Subcutaneous abdominal adipose tissue (tissue), 5 donors: Measurements from ENCODE around the gene ST8SIA5.

Experiments used
- H3K27ac ChIP-seq: one replicate; pipeline ENCODE4 v1.7.0; 2013; ENCODE audit warnings: low read depth, mild to moderate bottlenecking, inconsistent platforms, low read length, moderate library complexity
- H3K27me3 ChIP-seq, 5 donors: one replicate each; pipeline ENCODE4 v1.7.0; 2013; ENCODE audit warnings: low read length in 5 of 5, inconsistent platforms in 1 of 5; ENCODE audit not compliant: control insufficient read depth in 5 of 5, insufficient read depth in 4 of 5
- H3K36me3 ChIP-seq, 5 donors: one replicate each; pipeline ENCODE4 v1.7.0; 2013; ENCODE audit warnings: low read length in 5 of 5; ENCODE audit not compliant: control insufficient read depth in 5 of 5, insufficient read depth in 5 of 5
- H3K4me1 ChIP-seq, 5 donors: one replicate each; pipeline ENCODE4 v1.7.0; 2013; ENCODE audit warnings: low read length in 5 of 5, mild to moderate bottlenecking in 3 of 5, moderate library complexity in 1 of 5; ENCODE audit not compliant: control insufficient read depth in 5 of 5, insufficient read depth in 5 of 5
- H3K4me3 ChIP-seq, 5 donors: one replicate each; pipeline ENCODE4 v1.7.0; 2013; ENCODE audit warnings: low read length in 5 of 5, low read depth in 1 of 5
- H3K9ac ChIP-seq, 5 donors: one replicate each; pipeline ENCODE4 v1.7.0; 2013; ENCODE audit warnings: low read length in 5 of 5, mild to moderate bottlenecking in 4 of 5, moderate library complexity in 3 of 5
- H3K9me3 ChIP-seq, 5 donors: one replicate each; pipeline ENCODE4 v1.7.0; 2013; ENCODE audit warnings: low read length in 5 of 5; ENCODE audit not compliant: control insufficient read depth in 5 of 5
- donor health status: healthy.
- donor health status: healthy.
- donor health status: healthy.
- donor health status: healthy.
- donor health status: healthy.

Gene ST8SIA5

DNA sequence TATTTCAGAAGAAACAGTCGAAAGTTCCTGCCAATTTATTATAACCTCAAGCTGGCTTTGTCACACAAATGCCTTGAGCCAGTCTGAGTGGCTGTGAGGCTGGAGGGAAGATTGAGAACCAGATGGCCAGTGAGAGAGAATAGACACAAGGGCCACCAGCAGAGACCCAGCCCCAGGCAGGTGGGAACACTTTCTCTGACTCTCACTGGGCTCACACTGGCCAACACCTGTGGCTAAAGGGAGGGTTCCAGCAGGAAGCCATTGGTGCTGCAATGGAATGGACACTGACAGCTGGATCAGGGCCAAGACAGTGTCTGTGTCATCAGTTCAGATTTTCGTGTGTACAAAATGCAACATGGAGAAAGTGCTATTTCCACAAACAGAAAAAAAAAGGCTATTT, 129.7 kb downstream of the ST8SIA5 start:
- no peak overlapping the region for H3K4me3 ChIP-seq
- no peaks in the 10 kb centered on the region for H3K9me3 ChIP-seq
- no peak overlapping the region for H3K9ac ChIP-seq
- no peaks in the 10 kb centered on the region for H3K36me3 ChIP-seq
- no peak overlapping the region for H3K27ac ChIP-seq
- H3K4me1 ChIP-seq, result peaks cover 0 to 18% (median 10%) of the 10 kb centered on the region in 5 donors
- H3K27me3 ChIP-seq, result peaks cover 0 to 15% (median 4%) of the 10 kb centered on the region in 5 donors

DNA sequence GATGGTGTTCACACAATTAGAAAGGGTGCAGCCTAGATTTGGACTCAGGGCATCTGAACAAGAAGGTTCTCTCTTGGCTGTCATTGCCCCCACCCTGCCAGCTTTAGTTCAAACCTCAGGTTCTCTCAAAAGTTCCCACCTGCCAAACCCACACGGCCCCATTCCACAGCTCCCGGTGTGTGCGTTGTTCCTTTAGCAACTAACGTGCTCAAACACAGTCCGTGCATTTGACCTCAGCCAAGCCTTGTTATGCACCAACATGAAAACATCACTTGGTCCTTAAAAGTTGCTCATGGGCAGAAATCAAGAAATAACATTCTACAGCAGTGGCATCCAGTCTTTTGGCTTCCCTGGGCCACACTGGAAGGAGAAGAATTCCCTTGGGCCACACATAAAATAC, 131.8 kb downstream of the ST8SIA5 start:
- H3K36me3 ChIP-seq, result no peaks in the 10 kb centered on the region
- H3K9me3 ChIP-seq, result no peaks in the 10 kb centered on the region
- H3K27ac ChIP-seq, result no peak overlapping the region
- H3K4me3 ChIP-seq, result no peak overlapping the region
- H3K27me3 ChIP-seq, result peaks cover 0 to 12% (median 4%) of the 10 kb centered on the region in 5 donors
- no peak overlapping the region for H3K9ac ChIP-seq
- H3K4me1 ChIP-seq, result peaks cover 0 to 26% (median 10%) of the 10 kb centered on the region in 5 donors

DNA sequence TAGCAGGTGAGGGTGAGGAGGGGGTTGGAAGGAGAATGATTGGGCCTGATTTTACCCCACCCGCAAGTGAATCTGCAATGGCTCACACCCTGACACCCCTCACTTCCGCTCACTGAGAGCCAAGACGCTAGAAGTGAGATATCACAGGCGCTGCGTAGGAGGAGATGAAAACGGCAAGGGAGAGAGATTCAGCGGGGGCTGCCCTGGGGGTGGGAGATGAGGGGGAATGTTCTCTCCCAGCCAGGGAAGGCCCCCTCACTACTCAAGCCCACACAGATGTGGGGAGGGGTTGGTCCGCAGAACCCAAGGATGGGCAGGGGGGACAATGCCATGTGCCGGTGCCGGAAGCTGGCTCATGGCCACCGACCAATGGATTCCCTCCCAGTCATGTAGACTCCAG, 132.7 kb downstream of the ST8SIA5 start:
- Histone ChIP-seq H3K9me3 (no peaks in the 10 kb centered on the region), H3K36me3 (no peaks in the 10 kb centered on the region), H3K9ac (no peak overlapping the region), H3K27me3 (peaks cover 0 to 11% (median 4%) of the 10 kb centered on the region in 5 donors), H3K27ac (no peak overlapping the region), H3K4me3 (no peak overlapping the region), H3K4me1 (peaks cover 0 to 26% (median 10%) of the 10 kb centered on the region in 5 donors)

DNA sequence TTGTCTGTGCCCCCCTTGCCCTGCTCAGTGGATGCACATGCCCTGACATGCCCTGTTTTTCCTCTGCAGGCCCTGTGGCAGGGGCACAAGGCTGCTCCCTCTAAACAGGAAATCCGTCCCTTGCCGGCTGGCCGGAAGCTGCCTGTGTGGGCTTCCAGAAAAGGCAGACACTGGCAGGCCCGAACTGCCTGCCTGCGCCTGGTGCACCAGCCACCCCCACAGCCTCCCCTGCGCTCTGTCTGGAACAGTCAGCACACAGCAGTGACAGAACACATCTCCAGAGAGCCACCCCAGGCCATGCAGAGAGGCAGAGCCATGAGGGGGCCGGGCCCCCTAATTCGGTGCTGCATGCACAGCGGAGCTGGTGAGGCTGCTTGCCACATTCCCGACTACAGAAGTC, 133.3 kb downstream of the ST8SIA5 start:
- Histone ChIP-seq H3K27me3 (peaks cover 0 to 11% (median 4%) of the 10 kb centered on the region in 5 donors), H3K36me3 (no peaks in the 10 kb centered on the region), H3K4me3 (peak overlapping the region in 1 of 5 donors; percentile 1), H3K4me1 (peaks cover 0 to 26% (median 10%) of the 10 kb centered on the region in 5 donors), H3K9ac (no peak overlapping the region), H3K27ac (no peak overlapping the region), H3K9me3 (no peaks in the 10 kb centered on the region)

DNA sequence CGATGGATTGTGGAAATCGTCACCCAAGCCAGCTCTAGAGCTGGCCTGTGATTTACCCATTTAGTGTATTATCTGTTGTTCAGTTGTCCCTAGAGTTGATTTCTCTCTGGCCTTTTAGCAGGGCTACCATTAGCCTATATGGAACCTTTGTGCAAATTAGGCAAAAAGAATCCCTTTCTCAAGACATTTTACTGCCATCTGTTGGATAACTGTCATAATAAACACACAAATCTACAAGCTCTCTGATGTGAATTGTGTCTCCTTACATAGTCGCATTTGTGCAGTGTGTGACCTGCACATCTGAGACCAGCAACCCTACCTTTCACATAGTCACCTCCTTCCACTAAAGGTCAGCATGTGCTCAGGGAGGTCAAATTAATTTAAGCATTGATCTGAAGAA, 133.9 kb downstream of the ST8SIA5 start:
- Histone ChIP-seq H3K9me3 (no peaks in the 10 kb centered on the region), H3K4me1 (peaks cover 0 to 26% (median 10%) of the 10 kb centered on the region in 5 donors), H3K9ac (no peak overlapping the region), H3K36me3 (no peaks in the 10 kb centered on the region), H3K27ac (no peak overlapping the region), H3K27me3 (peaks cover 0 to 10% (median 4%) of the 10 kb centered on the region in 5 donors), H3K4me3 (no peak overlapping the region)

DNA sequence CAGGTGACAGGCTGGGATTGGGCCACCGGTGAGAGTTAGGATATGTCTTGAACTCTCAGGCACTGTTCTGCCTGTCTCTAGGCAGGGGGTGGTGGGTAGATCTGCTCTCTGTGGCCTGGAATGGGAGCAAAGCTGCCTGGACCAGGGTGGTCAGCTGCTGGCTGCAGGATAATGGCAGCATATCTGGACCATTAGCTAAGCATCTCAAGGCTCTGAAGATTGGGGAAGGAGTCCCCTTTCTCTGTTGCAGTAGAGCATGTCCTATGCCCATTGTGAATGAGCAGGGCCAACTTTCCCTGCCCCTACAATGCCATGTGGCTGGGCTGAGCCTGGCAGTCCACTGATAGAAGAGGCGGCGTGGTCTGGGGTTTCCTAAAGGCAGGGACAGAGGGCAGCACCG, 134.4 kb downstream of the ST8SIA5 start:
- no peaks in the 10 kb centered on the region for H3K36me3 ChIP-seq
- H3K4me3 ChIP-seq, result no peak overlapping the region
- peaks cover 0 to 8% (median 4%) of the 10 kb centered on the region in 5 donors for H3K27me3 ChIP-seq
- peaks cover 0 to 26% (median 10%) of the 10 kb centered on the region in 5 donors for H3K4me1 ChIP-seq
- H3K9me3 ChIP-seq, result no peaks in the 10 kb centered on the region
- H3K27ac ChIP-seq, result no peak overlapping the region
- no peak overlapping the region for H3K9ac ChIP-seq

DNA sequence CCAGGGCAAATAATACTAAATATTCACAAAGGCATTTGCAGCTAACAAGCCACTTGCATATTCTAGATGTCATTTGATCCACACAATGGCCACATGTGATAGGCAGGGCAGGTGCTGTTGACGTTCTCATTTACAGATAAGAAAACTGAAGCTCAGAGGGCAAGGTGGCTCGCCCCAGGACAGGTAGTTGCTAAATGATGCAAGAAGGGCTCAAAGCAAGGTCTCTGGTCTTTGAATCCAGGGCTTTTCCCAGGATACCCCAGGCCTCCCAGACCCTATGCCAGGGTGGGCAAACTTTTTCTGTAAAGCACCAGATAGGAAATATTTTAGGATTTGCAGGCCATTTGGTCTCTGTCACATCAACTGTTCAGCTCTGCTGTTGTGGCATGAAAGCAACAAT, 135.0 kb downstream of the ST8SIA5 start:
- peaks cover 0 to 26% (median 10%) of the 10 kb centered on the region in 5 donors for H3K4me1 ChIP-seq
- H3K36me3 ChIP-seq, result no peaks in the 10 kb centered on the region
- no peaks in the 10 kb centered on the region for H3K9me3 ChIP-seq
- H3K27me3 ChIP-seq, result peaks cover 0 to 8% (median 4%) of the 10 kb centered on the region in 5 donors
- no peak overlapping the region for H3K4me3 ChIP-seq
- H3K9ac ChIP-seq, result no peak overlapping the region
- H3K27ac ChIP-seq, result no peak overlapping the region

DNA sequence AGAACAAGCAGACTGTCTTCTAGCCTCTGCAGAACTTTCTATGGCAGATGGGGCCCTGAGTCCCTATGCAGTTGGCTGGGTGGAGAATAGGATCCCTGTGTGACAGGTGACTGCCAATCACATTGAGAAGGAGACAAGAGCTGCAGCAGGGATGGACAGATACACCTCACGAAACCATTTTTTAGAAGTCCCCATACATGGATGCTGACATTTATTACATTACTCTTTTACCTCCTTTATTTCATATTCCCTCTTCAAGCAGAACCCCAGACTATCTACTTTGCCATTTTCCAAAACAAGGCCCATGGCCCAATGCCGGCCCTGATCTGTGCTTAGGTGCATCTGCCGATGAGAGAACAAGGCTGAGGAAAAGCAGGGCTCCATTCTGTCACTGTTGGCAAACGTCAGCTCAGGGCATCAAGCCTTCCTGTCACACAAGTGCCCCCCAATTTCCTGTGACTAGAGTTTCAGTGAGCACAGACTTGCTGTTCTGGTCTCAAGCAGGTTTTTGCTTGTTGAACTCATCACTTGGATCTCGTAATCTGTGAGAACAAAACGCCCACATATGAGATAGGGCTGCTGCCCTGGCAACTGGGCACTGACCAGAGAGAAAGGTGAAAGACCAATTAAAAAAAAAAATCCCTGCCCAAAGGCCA, 135.6 kb downstream of the ST8SIA5 start:
- Histone ChIP-seq H3K9me3 (no peaks in the 10 kb centered on the region), H3K4me3 (no peak overlapping the region), H3K4me1 (peaks cover 0 to 26% (median 10%) of the 10 kb centered on the region in 5 donors), H3K27me3 (peaks cover 0 to 8% (median 4%) of the 10 kb centered on the region in 5 donors), H3K9ac (no peak overlapping the region), H3K27ac (no peak overlapping the region), H3K36me3 (no peaks in the 10 kb centered on the region)

DNA sequence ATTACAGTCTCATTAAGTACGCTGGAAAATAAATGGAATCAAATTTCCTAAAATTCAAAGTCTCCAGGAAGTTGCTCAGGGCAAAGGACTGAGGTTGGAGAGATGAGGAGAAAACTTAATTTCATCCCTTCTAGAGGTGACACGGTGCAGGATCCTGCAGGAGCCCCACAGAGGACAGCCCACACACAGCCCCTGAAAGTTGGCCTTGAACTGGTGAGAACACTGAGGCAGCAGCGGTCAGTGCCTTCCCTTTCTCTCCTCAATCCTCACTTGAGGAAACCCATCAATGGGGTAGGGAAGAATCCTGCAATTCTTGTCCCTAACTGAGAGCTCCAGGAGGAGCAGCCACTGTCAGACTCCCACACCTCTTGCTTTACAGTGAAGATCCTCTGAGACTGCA, 137.3 kb downstream of the ST8SIA5 start:
- Histone ChIP-seq H3K4me3 (no peak overlapping the region), H3K9ac (no peak overlapping the region), H3K9me3 (no peaks in the 10 kb centered on the region), H3K4me1 (peaks cover 0 to 26% (median 10%) of the 10 kb centered on the region in 5 donors), H3K36me3 (no peaks in the 10 kb centered on the region), H3K27me3 (peaks cover 0 to 7% (median 3%) of the 10 kb centered on the region in 5 donors), H3K27ac (no peak overlapping the region)
